Measurements from ENCODE around the gene G3BP1. TPM values are rescaled to one million over a fixed set of nuclear protein-coding genes. Genes with fewer than 3 reads are reported as not detected.
"Not testable (repeated sequence)": the region's sequence is repeated elsewhere in the genome, so short reads cannot be mapped to it uniquely, and the experiment has no call there.

Gene G3BP1
- total RNA-seq, 1 experiment from 2014 or later: 134 TPM

GRCh38 chr5:151755383-151755782 is 16.4 kb upstream of the G3BP1 start:
- no peak for DNase-seq (ENCODE audit: low spot score)

GRCh38 chr5:151757233-151758140 is 14.3 kb upstream of the G3BP1 start:
- DNase-seq (ENCODE audit: low spot score): peak; percentile 48

- peak; percentile 36 for DNase-seq (ENCODE audit: low spot score)
These were observed 13.7 kb upstream of the G3BP1 start for GRCh38 chr5:151758141-151758429.

DNA sequence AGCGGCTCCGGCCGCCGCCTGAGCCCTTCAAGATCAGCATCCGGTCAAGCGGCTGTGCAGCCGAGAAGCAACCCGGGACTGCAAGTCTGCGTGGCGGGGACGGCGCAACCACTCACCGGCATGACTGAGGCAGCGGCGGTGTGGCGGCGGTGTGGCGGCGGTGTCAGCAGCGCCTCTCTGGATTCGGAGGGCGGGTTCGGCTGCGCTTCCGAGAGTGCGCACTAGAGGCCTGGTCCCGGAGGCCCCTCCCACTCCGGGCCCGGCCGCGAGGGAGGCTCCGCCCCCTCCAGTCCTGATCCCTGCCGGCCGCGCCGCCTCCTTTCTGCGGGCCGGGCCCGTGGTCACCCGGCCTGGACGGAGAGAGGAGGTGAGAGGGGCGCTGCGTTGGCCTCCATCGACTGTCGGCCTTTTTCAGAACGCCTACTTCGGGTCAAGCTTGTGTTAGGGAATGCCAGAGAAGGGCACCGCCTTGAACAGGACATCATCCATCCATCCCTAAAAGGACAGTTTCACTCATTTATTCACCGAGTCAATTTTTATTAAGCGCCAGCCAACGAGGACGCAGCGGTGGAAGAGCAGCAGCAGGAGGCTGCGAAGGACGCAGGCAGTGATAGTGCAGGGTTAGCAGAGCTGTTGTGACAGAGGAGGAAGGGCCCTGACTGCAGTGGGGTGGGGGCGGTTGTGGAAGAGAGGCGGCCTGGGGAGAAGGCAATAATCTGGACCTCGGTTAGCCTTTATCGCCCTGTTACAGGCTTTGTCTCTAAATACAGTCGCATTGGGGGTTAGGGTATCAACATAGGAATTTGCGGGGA is 13.1 kb upstream of the G3BP1 start, which contains the start of gene ATOX1:
Gene ATOX1 (minus strand): TSS at position 202 of the 812 bp plus-strand sequence. CDS start 80 bp downstream, at position 122.
- peak; percentile 93 for DNase-seq (ENCODE audit: low spot score)

DNA sequence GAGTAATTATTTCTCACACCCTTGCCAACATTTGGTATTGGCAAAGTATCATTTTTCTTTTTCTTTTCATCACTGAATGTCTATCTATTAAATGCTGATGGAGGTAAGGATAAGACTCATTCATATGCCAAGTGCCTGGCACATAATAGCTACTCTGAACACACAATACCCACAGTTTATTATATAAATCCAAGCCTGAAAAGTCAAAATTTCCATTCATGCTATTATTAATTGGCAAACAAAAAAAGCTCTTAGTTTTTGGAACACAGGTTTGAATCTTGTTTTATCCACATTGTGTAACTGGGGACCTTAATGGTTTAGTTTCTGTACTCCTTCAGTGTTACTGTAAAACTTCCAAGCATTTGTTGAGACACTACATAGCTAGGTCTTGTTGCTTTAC is 7.0 kb upstream of the G3BP1 start:
- no peak for DNase-seq (ENCODE audit: low spot score)

DNA sequence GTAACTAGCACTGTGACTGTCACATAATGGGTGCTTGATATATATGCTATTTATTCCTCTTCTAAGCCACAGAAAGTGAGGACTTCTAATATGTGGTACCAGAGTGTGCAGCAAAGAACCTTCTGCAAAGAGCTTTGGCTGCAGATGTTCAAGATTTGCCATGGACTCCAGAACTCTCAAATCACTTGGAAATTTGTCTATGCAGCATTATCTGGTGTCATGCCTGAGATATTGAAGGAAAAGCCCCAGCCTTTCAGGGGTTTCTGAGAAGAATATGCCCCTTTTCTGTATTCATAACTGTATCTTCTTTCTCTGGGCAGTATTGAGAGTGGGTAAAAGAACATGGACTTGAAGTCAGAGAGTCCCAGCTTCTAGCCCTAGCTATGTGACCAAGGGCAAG is 4.8 kb upstream of the G3BP1 start:
- no peak for DNase-seq (ENCODE audit: low spot score)

GRCh38 chr5:151770383-151771258 is 1.1 kb upstream of the G3BP1 start:
- peak; percentile 25 for DNase-seq (ENCODE audit: low spot score)

- DNase-seq (ENCODE audit: low spot score): peak; percentile 48
These were observed 483 bp downstream of the G3BP1 start for GRCh38 chr5:151772029-151772845.

DNA sequence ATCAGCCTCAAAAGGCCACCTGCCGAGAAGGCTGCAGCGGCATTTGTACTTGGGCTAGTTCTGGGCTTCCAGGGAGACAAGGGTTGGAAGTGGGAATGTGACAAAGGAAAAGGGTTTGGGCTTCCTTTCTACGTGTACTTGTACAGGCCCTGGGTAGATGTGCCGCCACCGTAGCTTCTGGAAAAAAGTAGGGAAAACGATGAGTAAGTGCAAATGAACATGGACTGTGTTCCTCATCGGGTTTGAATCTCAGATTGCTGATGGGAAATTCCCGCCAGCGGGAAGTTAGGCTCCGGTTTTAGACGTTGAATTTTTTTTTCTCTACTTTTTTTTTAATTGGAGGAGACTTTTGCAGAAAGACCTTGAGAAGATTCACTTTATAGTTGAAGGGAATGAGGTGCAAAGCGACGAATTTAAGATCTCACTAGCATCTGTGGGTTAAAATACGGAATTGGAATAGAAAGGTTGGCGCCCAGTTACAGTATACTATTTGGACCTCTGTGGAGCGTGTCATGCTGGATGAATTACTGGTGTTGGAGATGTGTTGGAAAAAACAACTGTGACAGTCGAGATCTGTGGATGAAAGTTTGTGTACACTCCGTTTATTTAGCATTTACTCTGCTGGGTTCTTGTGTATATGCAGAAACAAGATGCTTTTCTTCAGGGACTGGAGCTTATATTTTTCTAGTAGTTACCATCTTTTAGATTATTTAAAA is 1.2 kb downstream of the G3BP1 start:
- peak; percentile 31 for DNase-seq (ENCODE audit: low spot score)

DNA sequence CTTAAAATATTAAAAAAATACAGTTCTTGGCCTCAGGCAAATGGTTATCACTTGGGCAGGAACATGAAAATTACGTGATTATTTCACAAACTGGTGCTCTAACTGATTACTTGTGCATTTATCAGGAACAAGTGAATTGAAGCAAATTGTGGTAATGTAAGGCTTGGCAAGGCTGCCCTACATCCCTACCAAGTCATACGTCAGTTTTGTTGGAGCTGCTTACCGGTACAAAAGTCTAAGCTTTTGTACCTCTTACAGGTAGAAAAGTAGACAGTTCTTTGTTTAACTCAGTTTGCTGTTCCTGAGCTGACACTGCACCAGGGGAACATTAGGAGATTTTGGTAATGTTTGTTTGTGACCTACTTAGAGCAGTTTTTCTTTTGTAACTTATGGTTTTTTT is 2.2 kb downstream of the G3BP1 start:
- no peak for DNase-seq (ENCODE audit: low spot score)

GRCh38 chr5:151775025-151775606 is 3.4 kb downstream of the G3BP1 start:
- peak; percentile 11 for DNase-seq (ENCODE audit: low spot score)

- DNase-seq (ENCODE audit: low spot score): no peak
These were observed 7.9 kb downstream of the G3BP1 start for GRCh38 chr5:151779531-151780125.

DNA sequence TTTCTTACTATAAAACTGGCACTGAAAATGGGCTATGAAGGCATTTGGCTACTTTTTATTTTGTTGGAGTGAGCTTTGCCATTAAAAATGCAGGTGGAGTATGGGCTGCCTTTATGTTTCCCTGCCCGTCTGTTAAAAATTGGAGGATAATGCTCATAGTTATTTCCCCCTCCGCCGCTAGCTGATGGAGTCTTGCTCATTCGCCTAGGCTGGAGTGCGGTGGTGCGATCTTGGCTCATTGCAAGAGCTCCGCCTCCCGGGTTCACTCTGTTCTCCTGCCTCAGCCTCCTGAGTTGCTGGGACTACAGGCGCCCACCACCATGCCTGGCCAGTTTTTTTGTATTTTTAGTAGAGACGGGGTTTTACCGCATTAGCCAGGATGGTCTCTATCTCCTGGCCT is 8.6 kb downstream of the G3BP1 start:
- DNase-seq (ENCODE audit: low spot score): no peak

- DNase-seq (ENCODE audit: low spot score): no peak
These were observed 9.4 kb downstream of the G3BP1 start for GRCh38 chr5:151781201-151781600.

DNA sequence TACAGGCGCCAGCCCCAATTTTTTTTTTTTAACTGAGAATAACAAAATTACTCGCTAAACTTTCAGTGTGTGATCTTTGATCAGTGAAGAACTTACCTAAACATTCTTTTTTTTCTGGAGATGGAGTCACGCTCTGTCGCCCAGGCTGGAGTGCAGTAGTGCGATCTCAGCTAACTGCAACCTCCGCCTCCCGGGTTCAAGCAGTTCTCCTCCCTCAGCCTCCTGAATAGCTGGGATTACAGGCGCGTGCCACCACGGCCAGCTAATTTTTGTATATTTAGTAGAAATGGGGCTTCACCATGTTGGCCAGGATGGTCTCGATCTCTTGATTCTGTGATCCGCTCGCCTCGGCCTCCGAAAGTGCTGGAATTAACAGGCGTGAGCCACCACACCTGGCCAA is 11.9 kb downstream of the G3BP1 start:
- DNase-seq (ENCODE audit: low spot score): not testable (repeated sequence)

DNA sequence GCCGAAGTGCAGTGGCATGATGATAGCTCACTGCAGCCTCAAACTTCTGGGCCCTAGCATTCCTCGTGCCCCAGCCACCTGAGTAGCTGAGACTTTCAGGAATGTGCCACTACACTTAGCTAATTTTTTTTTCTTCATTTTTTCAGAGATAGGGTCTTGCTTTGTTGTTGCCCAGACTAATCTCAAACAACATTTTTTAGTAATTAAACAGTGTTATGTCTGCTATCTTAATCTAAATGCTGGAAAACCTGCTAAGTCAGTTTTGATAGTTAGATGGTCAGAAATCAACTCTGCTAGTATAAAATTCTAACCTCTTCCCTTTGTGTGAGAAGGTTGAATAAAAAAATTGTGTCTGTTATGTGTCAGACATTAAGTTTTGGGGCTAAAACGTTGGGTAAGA is 12.4 kb downstream of the G3BP1 start:
- DNase-seq (ENCODE audit: low spot score): no peak

GRCh38 chr5:151786468-151786867 is 14.7 kb downstream of the G3BP1 start:
- DNase-seq (ENCODE audit: low spot score): no peak

- DNase-seq (ENCODE audit: low spot score): no peak
These were observed 16.1 kb downstream of the G3BP1 start for GRCh38 chr5:151787817-151788216.

- no peak for DNase-seq (ENCODE audit: low spot score)
These were observed 21.6 kb downstream of the G3BP1 start for GRCh38 chr5:151793358-151793757.

All from HT-29 (cell line).